H1 (cell line): ENCODE results near the gene POF1B. TPM values are rescaled to one million over a fixed set of nuclear protein-coding genes. Genes with fewer than 3 reads are reported as not detected.

Source experiments
- CTCF ChIA-PET: fragments of 300-600 bp; sonication (Branson Sonifier 250); formaldehyde crosslinking; loops from one replicate; lab custom pipeline; 2021; ENCODE audit not compliant: partially characterized antibody; lab: Charles Lee
- POLR2A ChIA-PET: fragments of 300-600 bp; sonication (Branson Sonifier 250); formaldehyde crosslinking; loops from one replicate; lab custom pipeline; 2021; ENCODE audit warnings: inconsistent platforms; ENCODE audit not compliant: partially characterized antibody; lab: Charles Lee
- DNase-seq, 2 experiments: peaks; one replicate each; pipeline versions ENCODE4 v3.0.0 to v3.0.0-alpha.2; 2010 to 2022; ENCODE audit warnings: low spot score in 2 of 2, low read depth in 1 of 2, mixed read lengths in 1 of 2
- FAIRE-seq: peaks from 2 replicates; lab custom pipeline; 2011; peaks lifted over from hg19 to GRCh38; lab: Jason Lieb, UNC
- H2AFZ ChIP-seq: 2 replicates; pipeline ENCODE4 v1.8.1; 2012; ENCODE audit warnings: low read length, inconsistent platforms
- H2AK5ac ChIP-seq: 2 replicates; pipeline ENCODE4 v1.6.1; 2013; ENCODE audit warnings: low read depth, low read length
- H2BK120ac ChIP-seq: replicated peaks from 2 replicates; pipeline ENCODE3; 2013; ENCODE audit warnings: low read depth, low read length, inconsistent platforms
- H2BK12ac ChIP-seq: 2 replicates; pipeline ENCODE4 v1.6.1; 2013; ENCODE audit warnings: low read depth, low read length
- H2BK15ac ChIP-seq: 2 replicates; pipeline ENCODE4 v1.6.1; 2013; ENCODE audit warnings: low read length
- H2BK20ac ChIP-seq: 2 replicates; pipeline ENCODE4 v1.6.1; 2013; ENCODE audit warnings: low read length
- H2BK5ac ChIP-seq: 2 replicates; pipeline ENCODE4 v1.6.1; 2013; ENCODE audit warnings: low read depth, low read length
- H3K14ac ChIP-seq: 2 replicates; pipeline ENCODE4 v1.6.1; 2013; ENCODE audit warnings: inconsistent platforms; ENCODE audit not compliant: insufficient read length
- H3K18ac ChIP-seq: 2 replicates; pipeline ENCODE4 v1.6.1; 2013; ENCODE audit warnings: low read length; ENCODE audit errors: extremely low read depth
- H3K23ac ChIP-seq: 2 replicates; pipeline ENCODE4 v1.6.1; 2013; ENCODE audit warnings: inconsistent platforms; ENCODE audit not compliant: insufficient read length
- H3K23me2 ChIP-seq: 2 replicates; pipeline ENCODE4 v1.6.1; 2013; ENCODE audit warnings: low read depth, low read length
- H3K27ac ChIP-seq: 2 replicates; pipeline ENCODE4 v1.6.1; 2011; ENCODE audit warnings: low read depth, low read length, inconsistent platforms
- H3K27me3 ChIP-seq, 4 experiments: replicated peaks in 1 of 4; 1 replicate in 1 of 4; 2 replicates in 3 of 4; pipeline versions ENCODE4 v1.6.1 to v1.8.1; 2011 to 2013; ENCODE audit warnings: low read length in 3 of 4, mild to moderate bottlenecking in 3 of 4, inconsistent platforms in 2 of 4, mixed read lengths in 2 of 4, moderate library complexity in 1 of 4; ENCODE audit not compliant: control insufficient read depth in 3 of 4, insufficient read depth in 3 of 4; ENCODE audit errors: extremely low read depth in 1 of 4
- H3K36me3 ChIP-seq, 4 experiments: 2 replicates each; pipeline versions ENCODE4 v1.6.1 to v1.8.1; 2011 to 2013; ENCODE audit warnings: mild to moderate bottlenecking in 4 of 4, low read length in 3 of 4, moderate library complexity in 2 of 4, control low read depth in 1 of 4, inconsistent platforms in 1 of 4; ENCODE audit not compliant: insufficient read depth in 4 of 4, control insufficient read depth in 2 of 4
- H3K4ac ChIP-seq: replicated peaks from 2 replicates; pipeline ENCODE3; 2013; ENCODE audit warnings: low read length, low read depth, mixed read lengths, inconsistent platforms; ENCODE audit not compliant: insufficient read length
- H3K4me1 ChIP-seq, 4 experiments: replicated peaks in 1 of 4; 1 replicate in 1 of 4; 2 replicates in 3 of 4; pipeline versions ENCODE4 v1.6.1 to v1.8.1; 2011 to 2013; ENCODE audit warnings: low read length in 3 of 4, inconsistent platforms in 2 of 4, mixed read lengths in 1 of 4; ENCODE audit not compliant: insufficient read depth in 4 of 4, control insufficient read depth in 3 of 4
- H3K4me2 ChIP-seq, 2 experiments: 2 replicates each; pipeline versions ENCODE4 v1.6.1 to v1.8.1; 2011 to 2013; ENCODE audit warnings: low read depth in 2 of 2, low read length in 2 of 2, control low read depth in 1 of 2, inconsistent platforms in 1 of 2, mild to moderate bottlenecking in 1 of 2; ENCODE audit not compliant: insufficient read depth in 1 of 2
- H3K4me3 ChIP-seq, 4 experiments: fragments of 200-600, 300-600 bp in 1 of 4; sonication (generic), shearing (Covaris generic), sonication (Bioruptor Twin) in 1 of 4; 2 replicates each; pipeline versions ENCODE4 v1.5.1 to v1.8.1; 2011 to 2016; ENCODE audit warnings: low read length in 4 of 4, low read depth in 3 of 4, control low read depth in 2 of 4, inconsistent platforms in 2 of 4, mild to moderate bottlenecking in 2 of 4, mixed read lengths in 1 of 4, moderate library complexity in 1 of 4; ENCODE audit not compliant: insufficient read depth in 2 of 4; ENCODE audit errors: extremely low read depth in 1 of 4
- H3K56ac ChIP-seq: replicated peaks from 2 replicates; pipeline ENCODE3; 2013; ENCODE audit warnings: low read depth, mild to moderate bottlenecking, mixed read lengths, low read length, inconsistent platforms; ENCODE audit not compliant: insufficient read length
- H3K79me1 ChIP-seq: 2 replicates; pipeline ENCODE4 v1.6.1; 2013; ENCODE audit warnings: low read depth, low read length, control low read depth
- H3K79me2 ChIP-seq, 2 experiments: 2 replicates each; pipeline versions ENCODE4 v1.6.1 to v1.8.1; 2012 to 2013; ENCODE audit warnings: low read length in 2 of 2, mild to moderate bottlenecking in 2 of 2, inconsistent platforms in 1 of 2; ENCODE audit not compliant: insufficient read depth in 2 of 2, control insufficient read depth in 1 of 2
- H3K9ac ChIP-seq, 4 experiments: replicated peaks in 1 of 4; 1 replicate in 1 of 4; 2 replicates in 3 of 4; pipeline versions ENCODE4 v1.6.1 to v1.8.1; 2011 to 2013; ENCODE audit warnings: low read depth in 3 of 4, low read length in 3 of 4, control low read depth in 2 of 4, mild to moderate bottlenecking in 2 of 4, moderate library complexity in 2 of 4, inconsistent platforms in 1 of 4; ENCODE audit errors: extremely low read depth in 1 of 4
- H3K9me3 ChIP-seq, 2 experiments: 2 replicates each; pipeline versions ENCODE4 v1.6.1 to v1.8.1; 2012 to 2013; ENCODE audit warnings: mild to moderate bottlenecking in 2 of 2, moderate library complexity in 2 of 2, control low read depth in 1 of 2, inconsistent platforms in 1 of 2, low read depth in 1 of 2, low read length in 1 of 2, mixed read lengths in 1 of 2; ENCODE audit not compliant: insufficient read depth in 2 of 2
- H4K20me1 ChIP-seq, 2 experiments: replicated peaks in 1 of 2; 2 replicates each; pipeline versions ENCODE3 to v1.8.1; 2011 to 2013; ENCODE audit warnings: inconsistent platforms in 2 of 2, low read length in 2 of 2, mild to moderate bottlenecking in 1 of 2; ENCODE audit not compliant: insufficient read depth in 2 of 2, control insufficient read depth in 1 of 2
- H4K5ac ChIP-seq: 2 replicates; pipeline ENCODE4 v1.6.1; 2013; ENCODE audit warnings: low read length, low read depth, mixed read lengths, inconsistent platforms; ENCODE audit not compliant: insufficient read length
- H4K8ac ChIP-seq: 2 replicates; pipeline ENCODE4 v1.8.0; 2013; ENCODE audit warnings: mild to moderate bottlenecking, moderate library complexity, low read length, inconsistent platforms; ENCODE audit not compliant: insufficient read depth; ENCODE audit errors: extremely low read depth
- H4K91ac ChIP-seq: replicated peaks from 2 replicates; pipeline ENCODE3; 2013; ENCODE audit warnings: low read length, mixed read lengths, inconsistent platforms; ENCODE audit not compliant: insufficient read length
- EZH2 ChIP-seq: fragments of 200-600 bp; sonication (generic); IDR thresholded peaks from 2 replicates; pipeline ENCODE4 v1.7.1; 2012; ENCODE audit warnings: low read depth, mild to moderate bottlenecking, moderate library complexity, low read length, inconsistent platforms; ENCODE audit not compliant: severe bottlenecking
- HDAC2 ChIP-seq, 2 experiments: fragments of 300-600 bp in 1 of 2; sonication (generic) in 1 of 2; IDR thresholded peaks; 2 replicates each; pipeline ENCODE4 v1.6.1; 2011 to 2012; ENCODE audit warnings: low read depth in 2 of 2, low read length in 2 of 2, mild to moderate bottlenecking in 2 of 2, moderate library complexity in 2 of 2, borderline replicate concordance in 1 of 2, inconsistent platforms in 1 of 2
- HDAC6 ChIP-seq: IDR thresholded peaks from one replicate; pipeline ENCODE4 v1.7.1; 2012; ENCODE audit warnings: low read depth, mild to moderate bottlenecking, inconsistent platforms, low read length, moderate library complexity
- JUN ChIP-seq: IDR thresholded peaks from 2 replicates; pipeline ENCODE4 v1.6.1; 2011; ENCODE audit warnings: low read depth, mild to moderate bottlenecking, improper control_type of control experiment, low read length
- NANOG ChIP-seq: IDR thresholded peaks from 2 replicates; pipeline ENCODE4 v1.6.1; 2011; ENCODE audit warnings: low read length, low read depth, mild to moderate bottlenecking, inconsistent platforms; ENCODE audit not compliant: insufficient read depth, poor library complexity, severe bottlenecking
- POLR2AphosphoS5 ChIP-seq: IDR thresholded peaks from 2 replicates; pipeline ENCODE4 v1.6.1; 2011; ENCODE audit warnings: low read depth, low read length
- RBBP5 ChIP-seq: IDR thresholded peaks from 2 replicates; pipeline ENCODE4 v1.7.1; 2012; ENCODE audit warnings: low read depth, mild to moderate bottlenecking, inconsistent platforms, low read length, moderate library complexity, borderline replicate concordance
- SAP30 ChIP-seq: fragments of 300-600 bp; sonication (generic); IDR thresholded peaks from 2 replicates; pipeline ENCODE4 v1.7.1; 2012; ENCODE audit warnings: low read length, moderate library complexity, mild to moderate bottlenecking, inconsistent platforms; ENCODE audit not compliant: insufficient read depth, insufficient replicate concordance
- SP1 ChIP-seq: IDR thresholded peaks from 2 replicates; pipeline ENCODE4 v1.6.1; 2011; ENCODE audit warnings: low read depth, low read length
- SP2 ChIP-seq: IDR thresholded peaks from 2 replicates; pipeline ENCODE4 v1.6.1; 2012; ENCODE audit warnings: mild to moderate bottlenecking, low read length, inconsistent platforms
- SUZ12 ChIP-seq: fragments of 200-600 bp; sonication (generic); IDR thresholded peaks from 2 replicates; pipeline ENCODE4 v1.6.1; 2012; ENCODE audit warnings: mild to moderate bottlenecking, inconsistent platforms, low read length, moderate library complexity, mixed read lengths
- TAF7 ChIP-seq: optimal IDR thresholded peaks from 2 replicates; pipeline ENCODE3; 2011; ENCODE audit warnings: low read depth, mild to moderate bottlenecking, inconsistent platforms, low read length, moderate library complexity, borderline replicate concordance
- USF2 ChIP-seq: IDR thresholded peaks from 2 replicates; pipeline ENCODE4 v1.6.1; 2011; ENCODE audit warnings: low read length, improper control_type of control experiment
- WGBS, 2 experiments: shearing (Covaris generic) in 1 of 2; methylation state at CpG; one replicate each; pipeline versions ENCODE4 v1.1.6 to v1.1.7; 2013 to 2015; ENCODE audit warnings: low lambda C conversion rate in 2 of 2, mixed read lengths in 2 of 2, inconsistent platforms in 1 of 2, low coverage in 1 of 2, missing lambda C conversion rate in 1 of 2; ENCODE audit not compliant: insufficient replicate concordance in 2 of 2, insufficient coverage in 1 of 2, insufficient read length in 1 of 2; ENCODE audit errors: extremely low coverage in 1 of 2, missing lambda C conversion rate in 1 of 2; 5-methylcytosine and 5-hydroxymethylcytosine counted together
- polyA plus RNA-seq, 7 experiments: library from polyadenylated mRNA; depleted of rRNA in 3 of 7; stranded (reverse) in 5 of 7; unstranded in 2 of 7; fragments of >200 nt in 5 of 7; fragments of 200-250 nt in 2 of 7; gene quantifications; 1 replicate in 5 of 7; 2 replicates in 1 of 7; 4 replicates in 1 of 7; pipeline versions ENCODE4 v1.2.1 to v1.2.3, GENCODE V29; 2011 to 2013; ENCODE audit warnings: missing spikeins in 2 of 7, mixed read lengths in 2 of 7
- total RNA-seq: library from RNA; stranded (reverse); fragmentation: NEBNext Ultra II Directional; extraction: Animal tissue kit (Norgen Biotek cat#: 25700); gene quantifications from 2 replicates; pipeline ENCODE4 v1.2.1, GENCODE V29; 2021

The POF1B gene
- total and polyA plus RNA-seq, 2 of the 8 experiments (the other 6 are each of a cell fraction or from before 2014, with no cell fraction given), result not detected

GRCh38 chrX:85391878-85392238 lies 12.4 kb upstream of the POF1B start:
- WGBS, 2 experiments, result 100% methylated on average over 2 of the region's 2 CpGs; no CpG with 5 or more reads in 1 of the 2 experiments
- Histone ChIP-seq H2AK5ac (no peak overlapping the region), H3K79me2 (no peaks in the 10 kb centered on the region), H3K27ac (no peak overlapping the region), H2BK12ac (no peak overlapping the region), H3K4me3 (no peak overlapping the region), H3K9ac (no peak overlapping the region), H2BK5ac (no peak overlapping the region), H3K56ac (no peak overlapping the region), H4K91ac (no peak overlapping the region), H3K36me3 (no peaks in the 10 kb centered on the region), H3K4me2 (no peak overlapping the region), H3K4me1 (no peaks in the 10 kb centered on the region), H2AFZ (no peak overlapping the region), H4K20me1 (no peaks in the 10 kb centered on the region), H3K9me3 (no peaks in the 10 kb centered on the region), H2BK20ac (no peak overlapping the region), H3K23me2 (no peaks in the 10 kb centered on the region), H2BK120ac (no peak overlapping the region), H3K27me3 (no peaks in the 10 kb centered on the region), H3K18ac (no peak overlapping the region), H4K8ac (no peak overlapping the region), H4K5ac (no peak overlapping the region), H3K14ac (no peak overlapping the region), H3K23ac (no peak overlapping the region), H3K4ac (no peak overlapping the region), H2BK15ac (no peak overlapping the region), H3K79me1 (no peaks in the 10 kb centered on the region)
- ChIA-PET POLR2A (no interaction called here), CTCF (no interaction called here)
- DNase-seq (no peak), FAIRE-seq (no peak)
- no peak for TF ChIP-seq POLR2AphosphoS5
- TF ChIP-seq NANOG, result no peak
- TF ChIP-seq HDAC6, result no peak
- TF ChIP-seq JUN, result no peak
- no peak for TF ChIP-seq EZH2
- TF ChIP-seq SUZ12, result no peak
- no peak for TF ChIP-seq USF2
- no peak for TF ChIP-seq HDAC2 (IDR thresholded peaks at IDR 0.05; ENCODE audit: borderline replicate concordance in 1 of 2, low read depth in 2 of 2, low read length in 2 of 2)
- no peak for TF ChIP-seq SP1
- no peak for TF ChIP-seq TAF7
- no peak for TF ChIP-seq RBBP5
- TF ChIP-seq SP2, result no peak
- no peak for TF ChIP-seq SAP30
